ENCODE data around the gene DLST. TPM values are rescaled to one million over a fixed set of nuclear protein-coding genes. Genes with fewer than 3 reads are reported as not detected.

The DLST gene
- total and polyA plus RNA-seq, 12 donors, result 42.0 to 205 (median 146) TPM

- no peaks in the 10 kb centered on the region for H3K27me3 ChIP-seq
- H3K9me3 ChIP-seq (replicated peaks in 1 of 3), result no peaks in the 10 kb centered on the region
- H3K4me3 ChIP-seq, result no peak overlapping the region
- TF ChIP-seq CTCF (IDR thresholded peaks at IDR 0.05) (no peak), POLR2A (IDR thresholded peaks at IDR 0.05) (no peak)
- H3K36me3 ChIP-seq (replicated peaks in 1 of 2), result peaks cover 0 to 14% of the 10 kb centered on the region in 2 donors
- whole genome bisulfite sequencing, 4 donors, result 87 to 96% (median 93%) methylated on average over 5 of the region's 5 CpGs
- no peak overlapping the region for H3K27ac ChIP-seq
- H3K4me1 ChIP-seq (replicated peaks in 1 of 2), result peaks cover 4 to 20% of the 10 kb centered on the region in 2 donors
- no peak for DNase-seq
- intact Hi-C loops (cut with DNase I), result no loop called here
These were observed 41.1 kb upstream of the DLST start for GRCh38 chr14:74840603-74841030.

- no peak overlapping the region for H3K27ac ChIP-seq
- peaks cover under 1 to 16% of the 10 kb centered on the region in 2 donors for H3K4me1 ChIP-seq (replicated peaks in 1 of 2)
These were observed 40.2 kb upstream of the DLST start for GRCh38 chr14:74841230-74842207.

GRCh38 chr14:74843653-74844052, 38.1 kb upstream of the DLST start:
- TF ChIP-seq CTCF (IDR thresholded peaks at IDR 0.05) (no peak), POLR2A (IDR thresholded peaks at IDR 0.05) (no peak)
- Histone ChIP-seq H3K9me3 (replicated peaks in 1 of 3) (no peaks in the 10 kb centered on the region), H3K27me3 (no peaks in the 10 kb centered on the region), H3K27ac (no peak overlapping the region), H3K4me1 (replicated peaks in 1 of 2) (no peaks in the 10 kb centered on the region), H3K4me3 (no peak overlapping the region), H3K36me3 (replicated peaks in 1 of 2) (peaks cover 0 to 11% of the 10 kb centered on the region in 2 donors)
- no peak for DNase-seq
- intact Hi-C loops (cut with DNase I), result no loop called here

More at GRCh38 chr14:74841230-74842207, 40.2 kb upstream of the DLST start:
- TF ChIP-seq CTCF (IDR thresholded peaks at IDR 0.05) (no peak), POLR2A (IDR thresholded peaks at IDR 0.05) (no peak)
- Histone ChIP-seq H3K27me3 (no peaks in the 10 kb centered on the region), H3K4me3 (no peak overlapping the region), H3K9me3 (replicated peaks in 1 of 3) (no peaks in the 10 kb centered on the region), H3K36me3 (replicated peaks in 1 of 2) (peaks cover 0 to 14% of the 10 kb centered on the region in 2 donors)
- no peak for DNase-seq
- WGBS, 4 donors, result 77 to 94% (median 86%) methylated on average over 4 of the region's 4 CpGs
- intact Hi-C loops (cut with DNase I), result no loop called here

GRCh38 chr14:74846168-74846567, 35.5 kb upstream of the DLST start:
- 69 to 82% (median 77%) methylated on average over 3 of the region's 3 CpGs for WGBS, 4 donors
- Histone ChIP-seq H3K4me1 (replicated peaks in 1 of 2) (no peaks in the 10 kb centered on the region), H3K36me3 (replicated peaks in 1 of 2) (peaks cover 0 to under 1% of the 10 kb centered on the region in 2 donors), H3K9me3 (replicated peaks in 1 of 3) (no peaks in the 10 kb centered on the region), H3K27me3 (no peaks in the 10 kb centered on the region), H3K4me3 (no peak overlapping the region), H3K27ac (no peak overlapping the region)
- intact Hi-C loops (cut with DNase I), result no loop called here
- TF ChIP-seq POLR2A (IDR thresholded peaks at IDR 0.05) (no peak), CTCF (IDR thresholded peaks at IDR 0.05) (no peak)
- DNase-seq, result no peak

Measured in adrenal gland (tissue), 12 donors.